Mesothelial cell of epicardium (in vitro differentiated cells): ENCODE measurements around the gene WDFY1. TPM values are rescaled to one million over a fixed set of nuclear protein-coding genes. Genes with fewer than 3 reads are reported as not detected.

Source experiments
- DNase-seq, 2 experiments: peaks; one replicate each; pipeline ENCODE4 v3.0.0; 2021; ENCODE audit warnings: low spot score in 2 of 2; ENCODE audit not compliant: unreplicated experiment in 2 of 2
- H3K27ac Mint-ChIP-seq: 2 replicates; pipeline ENCODE4 v1.8.0; 2021; ENCODE audit warnings: mixed read lengths
- H3K27me3 Mint-ChIP-seq: 2 replicates; pipeline ENCODE4 v1.8.0; 2021; ENCODE audit warnings: low read depth, mixed read lengths
- H3K36me3 Mint-ChIP-seq: 2 replicates; pipeline ENCODE4 v1.8.0; 2021; ENCODE audit warnings: mixed read lengths
- H3K4me1 Mint-ChIP-seq: 2 replicates; pipeline ENCODE4 v1.8.0; 2021; ENCODE audit warnings: mixed read lengths
- H3K4me3 Mint-ChIP-seq: 2 replicates; pipeline ENCODE4 v1.8.0; 2021; ENCODE audit warnings: mild to moderate bottlenecking, moderate library complexity, mixed read lengths
- H3K9me3 Mint-ChIP-seq: 2 replicates; pipeline ENCODE4 v1.8.0; 2021; ENCODE audit warnings: mixed read lengths
- CTCF ChIP-seq: fragments of 200-600 bp; sonication (generic); IDR thresholded peaks from one replicate; pipeline ENCODE4 v1.5.0; 2021; ENCODE audit warnings: antibody characterized with exemption; ENCODE audit not compliant: unreplicated experiment
- total RNA-seq: library from RNA; stranded (reverse); gene quantifications from 3 replicates; pipeline ENCODE4 v1.2.1, GENCODE V29; 2021

Gene WDFY1
- total RNA-seq, 1 donor from 2014 or later = 45.1 TPM

- H3K36me3 Mint-ChIP-seq = no peaks in the 10 kb centered on the region
- peaks cover 6% of the 10 kb centered on the region for H3K4me1 Mint-ChIP-seq
- H3K9me3 Mint-ChIP-seq = no peaks in the 10 kb centered on the region
- DNase-seq = no peak
- H3K27ac Mint-ChIP-seq = no peak overlapping the region
- peaks cover 2% of the 10 kb centered on the region for H3K27me3 Mint-ChIP-seq
- H3K4me3 Mint-ChIP-seq = no peak overlapping the region
- no peak for TF ChIP-seq CTCF
Observed at GRCh38 chr2:223989206-223989855, 44.2 kb upstream of the WDFY1 start.

- DNase-seq = no peak
- peaks cover 2% of the 10 kb centered on the region for H3K27me3 Mint-ChIP-seq
- H3K4me1 Mint-ChIP-seq = no peaks in the 10 kb centered on the region
- H3K27ac Mint-ChIP-seq = no peak overlapping the region
- H3K9me3 Mint-ChIP-seq = no peaks in the 10 kb centered on the region
- H3K36me3 Mint-ChIP-seq = no peaks in the 10 kb centered on the region
- H3K4me3 Mint-ChIP-seq = no peak overlapping the region
- no peak for TF ChIP-seq CTCF
Observed at GRCh38 chr2:223981241-223981640, 36.1 kb upstream of the WDFY1 start.

- H3K27me3 Mint-ChIP-seq = peaks cover under 1% of the 10 kb centered on the region
- H3K9me3 Mint-ChIP-seq = no peaks in the 10 kb centered on the region
- TF ChIP-seq CTCF = no peak
- DNase-seq = no peak
- no peaks in the 10 kb centered on the region for H3K36me3 Mint-ChIP-seq
- no peaks in the 10 kb centered on the region for H3K4me1 Mint-ChIP-seq
- H3K27ac Mint-ChIP-seq = no peak overlapping the region
- H3K4me3 Mint-ChIP-seq = no peak overlapping the region
Observed at GRCh38 chr2:223980803-223981202, 35.7 kb upstream of the WDFY1 start.

GRCh38 chr2:223980397-223980735 lies 35.2 kb upstream of the WDFY1 start:
- Mint-ChIP-seq H3K9me3 (no peaks in the 10 kb centered on the region), H3K27ac (no peak overlapping the region), H3K27me3 (no peaks in the 10 kb centered on the region), H3K36me3 (no peaks in the 10 kb centered on the region), H3K4me3 (no peak overlapping the region), H3K4me1 (no peaks in the 10 kb centered on the region)
- DNase-seq = no peak
- TF ChIP-seq CTCF = no peak

GRCh38 chr2:223979730-223980396 lies 34.7 kb upstream of the WDFY1 start:
- no peaks in the 10 kb centered on the region for H3K27me3 Mint-ChIP-seq
- H3K9me3 Mint-ChIP-seq = no peaks in the 10 kb centered on the region
- no peak overlapping the region for H3K27ac Mint-ChIP-seq
- no peaks in the 10 kb centered on the region for H3K36me3 Mint-ChIP-seq
- no peaks in the 10 kb centered on the region for H3K4me1 Mint-ChIP-seq
- TF ChIP-seq CTCF = no peak
- no peak overlapping the region for H3K4me3 Mint-ChIP-seq
- no peak for DNase-seq

- Mint-ChIP-seq H3K27me3 (no peaks in the 10 kb centered on the region), H3K36me3 (no peaks in the 10 kb centered on the region), H3K4me1 (no peaks in the 10 kb centered on the region), H3K27ac (no peak overlapping the region), H3K9me3 (no peaks in the 10 kb centered on the region), H3K4me3 (no peak overlapping the region)
- no peak for TF ChIP-seq CTCF
- DNase-seq = no peak
Observed at GRCh38 chr2:223978451-223978850, 33.3 kb upstream of the WDFY1 start.
